ENCODE results near the gene PDSS2. TPM values are rescaled to one million over a fixed set of nuclear protein-coding genes. Genes with fewer than 3 reads are reported as not detected.

The PDSS2 gene
- total and polyA plus RNA-seq, 9 of the 15 experiments (the other 6 are each of a cell fraction or from before 2014, with no cell fraction given): 5.8 to 21.1 (median 12.0) TPM

- Histone ChIP-seq H3K9me3 (replicated peaks; ENCODE audit: control insufficient read depth, insufficient read depth, low read depth, low read length) (no peaks in the 10 kb centered on the region; the same call in 1 of the 2 replicates), H4K20me1 (replicated peaks; ENCODE audit: control insufficient read depth, insufficient read depth, low read length) (no peaks in the 10 kb centered on the region), H3K36me3 (ENCODE audit: control insufficient read depth, insufficient read depth, low read length) (no peaks in the 10 kb centered on the region), H3K4me1 (replicated peaks in 1 of 2; ENCODE audit: control insufficient read depth in 2 of 2, insufficient read depth in 2 of 2, low read length in 2 of 2) (no peaks in the 10 kb centered on the region), H3K9me1 (ENCODE audit: control insufficient read depth, insufficient read depth, low read length) (no peaks in the 10 kb centered on the region), H3K4me2 (ENCODE audit: insufficient read depth, low read length) (no peak overlapping the region), H2AFZ (ENCODE audit: low read depth, low read length) (no peak overlapping the region), H3K79me2 (ENCODE audit: control insufficient read depth, insufficient read depth, low read length) (no peaks in the 10 kb centered on the region), H3K4me3 (no peak overlapping the region), H3K9ac (ENCODE audit: insufficient read depth in 1 of 2, low read depth in 2 of 2, low read length in 2 of 2) (no peak overlapping the region), H3K27me3 (ENCODE audit: control insufficient read depth in 2 of 2, insufficient read depth in 2 of 2, low read length in 2 of 2) (no peaks in the 10 kb centered on the region), H3K27ac (ENCODE audit: extremely low read depth, low read depth, low read length) (no peak overlapping the region)
- ATAC-seq (no peak), FAIRE-seq (no peak), DNase-seq (ENCODE audit: extremely low read depth in 1 of 4, low spot score in 3 of 4) (no peak)
- intact Hi-C loops (cut with micrococcal nuclease) (no loop called here), in situ Hi-C loops (cut with MboI) (no loop called here)
- WGBS (ENCODE audit: insufficient coverage, low coverage, missing lambda C conversion rate): 70% methylated on average over 5 of the region's 5 CpGs
- ChIA-PET POLR2A (interaction anchor here (0.7 to 1.2 kb wide), 3 partner anchors 9 to 38 kb away, joined by 3 to 5 read pairs (median 4); no protein-coding TSS in a partner anchor), CTCF (ENCODE audit: low intra/inter-chr PET ratio) (no interaction called here)
- TF ChIP-seq NKRF (IDR thresholded peaks at IDR 0.05; ENCODE audit: borderline replicate concordance) (no peak), TSC22D4 (tag; IDR thresholded peaks at IDR 0.05) (no peak), RBBP5 (IDR thresholded peaks at IDR 0.05; ENCODE audit: borderline replicate concordance, insufficient read depth, low read length, poor library complexity, severe bottlenecking) (no peak), MEIS2 (IDR thresholded peaks at IDR 0.05; ENCODE audit: partially characterized antibody) (no peak), BCL6 (CRISPR knock-in tag; IDR thresholded peaks at IDR 0.05) (no peak), ZNF175 (CRISPR knock-in tag; IDR thresholded peaks at IDR 0.05; ENCODE audit: low read depth) (no peak), RFX7 (CRISPR knock-in tag; IDR thresholded peaks at IDR 0.05) (no peak), BRF1 (IDR thresholded peaks at IDR 0.05; ENCODE audit: borderline replicate concordance, extremely low read depth, insufficient read length) (no peak)
- TF ChIP-seq, protein P1, sequence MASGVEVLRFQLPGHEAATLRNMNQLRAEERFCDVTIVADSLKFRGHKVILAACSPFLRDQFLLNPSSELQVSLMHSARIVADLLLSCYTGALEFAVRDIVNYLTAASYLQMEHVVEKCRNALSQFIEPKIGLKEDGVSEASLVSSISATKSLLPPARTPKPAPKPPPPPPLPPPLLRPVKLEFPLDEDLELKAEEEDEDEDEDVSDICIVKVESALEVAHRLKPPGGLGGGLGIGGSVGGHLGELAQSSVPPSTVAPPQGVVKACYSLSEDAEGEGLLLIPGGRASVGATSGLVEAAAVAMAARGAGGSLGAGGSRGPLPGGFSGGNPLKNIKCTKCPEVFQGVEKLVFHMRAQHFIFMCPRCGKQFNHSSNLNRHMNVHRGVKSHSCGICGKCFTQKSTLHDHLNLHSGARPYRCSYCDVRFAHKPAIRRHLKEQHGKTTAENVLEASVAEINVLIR (CRISPR knock-in tag; IDR thresholded peaks at IDR 0.05): no peak
- TF ChIP-seq, protein P2, sequence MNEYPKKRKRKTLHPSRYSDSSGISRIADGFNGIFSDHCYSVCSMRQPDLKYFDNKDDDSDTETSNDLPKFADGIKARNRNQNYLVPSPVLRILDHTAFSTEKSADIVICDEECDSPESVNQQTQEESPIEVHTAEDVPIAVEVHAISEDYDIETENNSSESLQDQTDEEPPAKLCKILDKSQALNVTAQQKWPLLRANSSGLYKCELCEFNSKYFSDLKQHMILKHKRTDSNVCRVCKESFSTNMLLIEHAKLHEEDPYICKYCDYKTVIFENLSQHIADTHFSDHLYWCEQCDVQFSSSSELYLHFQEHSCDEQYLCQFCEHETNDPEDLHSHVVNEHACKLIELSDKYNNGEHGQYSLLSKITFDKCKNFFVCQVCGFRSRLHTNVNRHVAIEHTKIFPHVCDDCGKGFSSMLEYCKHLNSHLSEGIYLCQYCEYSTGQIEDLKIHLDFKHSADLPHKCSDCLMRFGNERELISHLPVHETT (CRISPR knock-in tag; conservative IDR thresholded peaks at IDR 0.05 in 1 of 2, IDR thresholded peaks at IDR 0.05 in 1 of 2): no peak
- BruUV-seq (replicated peaks): no TSS peak
These were observed 97.4 kb downstream of the PDSS2 start for GRCh38 chr6:107361753-107362604.
